ENCODE data around the gene FLNB. TPM values are rescaled to one million over a fixed set of nuclear protein-coding genes. Genes with fewer than 3 reads are reported as not detected.

FLNB gene
- total RNA-seq, 1 experiment from 2014 or later: 315 TPM

- CTCF ChIA-PET: no interaction called here
- TF ChIP-seq, protein P1, sequence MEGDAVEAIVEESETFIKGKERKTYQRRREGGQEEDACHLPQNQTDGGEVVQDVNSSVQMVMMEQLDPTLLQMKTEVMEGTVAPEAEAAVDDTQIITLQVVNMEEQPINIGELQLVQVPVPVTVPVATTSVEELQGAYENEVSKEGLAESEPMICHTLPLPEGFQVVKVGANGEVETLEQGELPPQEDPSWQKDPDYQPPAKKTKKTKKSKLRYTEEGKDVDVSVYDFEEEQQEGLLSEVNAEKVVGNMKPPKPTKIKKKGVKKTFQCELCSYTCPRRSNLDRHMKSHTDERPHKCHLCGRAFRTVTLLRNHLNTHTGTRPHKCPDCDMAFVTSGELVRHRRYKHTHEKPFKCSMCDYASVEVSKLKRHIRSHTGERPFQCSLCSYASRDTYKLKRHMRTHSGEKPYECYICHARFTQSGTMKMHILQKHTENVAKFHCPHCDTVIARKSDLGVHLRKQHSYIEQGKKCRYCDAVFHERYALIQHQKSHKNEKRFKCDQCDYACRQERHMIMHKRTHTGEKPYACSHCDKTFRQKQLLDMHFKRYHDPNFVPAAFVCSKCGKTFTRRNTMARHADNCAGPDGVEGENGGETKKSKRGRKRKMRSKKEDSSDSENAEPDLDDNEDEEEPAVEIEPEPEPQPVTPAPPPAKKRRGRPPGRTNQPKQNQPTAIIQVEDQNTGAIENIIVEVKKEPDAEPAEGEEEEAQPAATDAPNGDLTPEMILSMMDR (IDR thresholded peaks at IDR 0.05; ENCODE audit: insufficient read depth in 1 of 2, low read depth in 1 of 2, low read length in 1 of 2, severe bottlenecking in 1 of 2, unreplicated experiment in 1 of 2): no peak
- BruUV-seq (replicated peaks): no TSS peak
Measured at GRCh38 chr3:58134468-58134867, 126.2 kb downstream of the FLNB start.

GRCh38 chr3:58135712-58136543 lies 127.7 kb downstream of the FLNB start:
- H3K27me3 Mint-ChIP-seq (ENCODE audit: insufficient read depth, unreplicated experiment): no peaks in the 10 kb centered on the region
- peaks cover 95% of the 10 kb centered on the region for H3K36me3 Mint-ChIP-seq (ENCODE audit: insufficient read depth, unreplicated experiment)
- H3K27ac Mint-ChIP-seq (ENCODE audit: unreplicated experiment): no peak overlapping the region
- no peak overlapping the region for H3K4me3 Mint-ChIP-seq (ENCODE audit: unreplicated experiment)
- POLR2A ChIA-PET: no interaction called here
- Histone ChIP-seq H3K27me3 (replicated peaks; ENCODE audit: control insufficient read depth, insufficient read depth, low read length) (no peaks in the 10 kb centered on the region), H3K4me3 (ENCODE audit: low read depth, low read length) (no peak overlapping the region), H3K36me3 (ENCODE audit: control insufficient read depth, insufficient read depth, low read length) (peaks cover 12% of the 10 kb centered on the region), H3K4me1 (no peaks in the 10 kb centered on the region), H3K9me3 (no peaks in the 10 kb centered on the region)
- no peaks in the 10 kb centered on the region for H3K9me3 Mint-ChIP-seq (ENCODE audit: unreplicated experiment)
- intact Hi-C loops (cut with micrococcal nuclease; ENCODE audit: unreplicated experiment): no loop called here
- no peak for DNase-seq
- no TSS peak for BruUV-seq (replicated peaks)
- CTCF ChIA-PET: no interaction called here
- no peaks in the 10 kb centered on the region for H3K4me1 Mint-ChIP-seq (ENCODE audit: low read depth, unreplicated experiment)
- TF ChIP-seq, protein P1 (IDR thresholded peaks at IDR 0.05; ENCODE audit: insufficient read depth in 1 of 2, low read depth in 1 of 2, low read length in 1 of 2, severe bottlenecking in 1 of 2, unreplicated experiment in 1 of 2): peak in 1 of 2 experiments; percentile 20

More at GRCh38 chr3:58134468-58134867, 126.2 kb downstream of the FLNB start:
- H3K36me3 ChIP-seq (ENCODE audit: control insufficient read depth, insufficient read depth, low read length): peaks cover 12% of the 10 kb centered on the region; the same call in 1 of the 2 replicates
- Mint-ChIP-seq H3K4me1 (ENCODE audit: low read depth, unreplicated experiment) (peaks cover 7% of the 10 kb centered on the region), H3K9me3 (ENCODE audit: unreplicated experiment) (no peaks in the 10 kb centered on the region), H3K36me3 (ENCODE audit: insufficient read depth, unreplicated experiment) (peaks cover 97% of the 10 kb centered on the region), H3K27me3 (ENCODE audit: insufficient read depth, unreplicated experiment) (no peaks in the 10 kb centered on the region), H3K4me3 (ENCODE audit: unreplicated experiment) (no peak overlapping the region), H3K27ac (ENCODE audit: unreplicated experiment) (no peak overlapping the region)
- DNase-seq: no peak
- H3K4me3 ChIP-seq (ENCODE audit: low read depth, low read length): no peak overlapping the region
- POLR2A ChIA-PET: no interaction called here
- H3K9me3 ChIP-seq: no peaks in the 10 kb centered on the region
- H3K4me1 ChIP-seq: no peaks in the 10 kb centered on the region
- intact Hi-C loops (cut with micrococcal nuclease; ENCODE audit: unreplicated experiment): no loop called here
- H3K27me3 ChIP-seq (replicated peaks; ENCODE audit: control insufficient read depth, insufficient read depth, low read length): no peaks in the 10 kb centered on the region

GRCh38 chr3:58137306-58137705 lies 129.1 kb downstream of the FLNB start:
- Mint-ChIP-seq H3K4me3 (ENCODE audit: unreplicated experiment) (no peak overlapping the region), H3K27me3 (ENCODE audit: insufficient read depth, unreplicated experiment) (no peaks in the 10 kb centered on the region), H3K4me1 (ENCODE audit: low read depth, unreplicated experiment) (peaks cover 12% of the 10 kb centered on the region), H3K27ac (ENCODE audit: unreplicated experiment) (no peak overlapping the region), H3K36me3 (ENCODE audit: insufficient read depth, unreplicated experiment) (peaks cover 95% of the 10 kb centered on the region), H3K9me3 (ENCODE audit: unreplicated experiment) (no peaks in the 10 kb centered on the region)
- no TSS peak for BruUV-seq (replicated peaks)
- TF ChIP-seq, protein P1 (IDR thresholded peaks at IDR 0.05; ENCODE audit: insufficient read depth in 1 of 2, low read depth in 1 of 2, low read length in 1 of 2, severe bottlenecking in 1 of 2, unreplicated experiment in 1 of 2): no peak
- intact Hi-C loops (cut with micrococcal nuclease; ENCODE audit: unreplicated experiment): no loop called here
- H3K36me3 ChIP-seq (ENCODE audit: control insufficient read depth, insufficient read depth, low read length): peaks cover 12% of the 10 kb centered on the region
- H3K4me1 ChIP-seq: no peaks in the 10 kb centered on the region
- DNase-seq: no peak
- CTCF ChIA-PET: no interaction called here
- no peak overlapping the region for H3K4me3 ChIP-seq (ENCODE audit: low read depth, low read length)
- H3K27me3 ChIP-seq (replicated peaks; ENCODE audit: control insufficient read depth, insufficient read depth, low read length): no peaks in the 10 kb centered on the region
- H3K9me3 ChIP-seq: no peaks in the 10 kb centered on the region
- POLR2A ChIA-PET: no interaction called here

Measured in Caco-2 (cell line).